Immature natural killer cell (primary cell): ENCODE measurements around the gene PRR30. TPM values are rescaled to one million over a fixed set of nuclear protein-coding genes. Genes with fewer than 3 reads are reported as not detected.
"Not testable (repeated sequence)": the region's sequence is repeated elsewhere in the genome, so short reads cannot be mapped to it uniquely, and the experiment has no call there.

Experiments used
- DNase-seq, 3 donors: peaks; one replicate each; pipeline ENCODE4 v3.0.0; 2022; ENCODE audit warnings: mixed read lengths in 1 of 3
- H3K27ac Mint-ChIP-seq, 6 donors: one replicate each; pipeline ENCODE4 v1.8.0; 2020; ENCODE audit warnings: mixed read lengths in 6 of 6, mild to moderate bottlenecking in 5 of 6, inconsistent platforms in 4 of 6, moderate library complexity in 3 of 6
- H3K27me3 Mint-ChIP-seq, 3 donors: one replicate each; pipeline ENCODE4 v1.8.0; 2020 to 2021; ENCODE audit warnings: low read depth in 3 of 3, mild to moderate bottlenecking in 3 of 3, mixed read lengths in 3 of 3, moderate library complexity in 3 of 3, inconsistent platforms in 1 of 3
- H3K36me3 Mint-ChIP-seq, 3 donors: one replicate each; pipeline ENCODE4 v1.8.0; 2020; ENCODE audit warnings: mixed read lengths in 3 of 3, inconsistent platforms in 2 of 3, mild to moderate bottlenecking in 2 of 3
- H3K4me1 Mint-ChIP-seq, 2 donors: one replicate each; pipeline ENCODE4 v1.8.0; 2020; ENCODE audit warnings: inconsistent platforms in 2 of 2, mild to moderate bottlenecking in 2 of 2, mixed read lengths in 2 of 2, moderate library complexity in 1 of 2
- H3K4me3 Mint-ChIP-seq, 5 donors: one replicate each; pipeline ENCODE4 v1.8.0; 2020; ENCODE audit warnings: mild to moderate bottlenecking in 5 of 5, mixed read lengths in 5 of 5, inconsistent platforms in 3 of 5, moderate library complexity in 3 of 5
- H3K9me3 Mint-ChIP-seq, 6 donors: one replicate each; pipeline ENCODE4 v1.8.0; 2020; ENCODE audit warnings: mild to moderate bottlenecking in 6 of 6, mixed read lengths in 6 of 6, inconsistent platforms in 4 of 6, moderate library complexity in 3 of 6
- polyA plus RNA-seq, 3 donors: library from polyadenylated mRNA; unstranded; fragments of 300-500 nt; fragmentation: Illumina TruSeq; gene quantifications; one replicate each; pipeline ENCODE4 v1.2.3, GENCODE V29; 2021

PRR30 gene
- polyA plus RNA-seq, 3 donors from 2014 or later = not detected

GRCh38 chr2:27130396-27130795 is 8.8 kb downstream of the PRR30 start:
- Mint-ChIP-seq H3K4me3 (no peak overlapping the region), H3K9me3 (no peaks in the 10 kb centered on the region), H3K27me3 (peaks cover 5 to 10% (median 10%) of the 10 kb centered on the region in 3 donors), H3K36me3 (peaks cover 0 to 15% (median 0%) of the 10 kb centered on the region in 3 donors), H3K4me1 (peaks cover 16 to 31% of the 10 kb centered on the region in 2 donors), H3K27ac (peak overlapping the region in 1 of 6 donors; percentile 51)
- no peak for DNase-seq

GRCh38 chr2:27128668-27129571 is 10.3 kb downstream of the PRR30 start:
- no peak for DNase-seq
- peaks cover 0 to 15% (median 0%) of the 10 kb centered on the region in 3 donors for H3K36me3 Mint-ChIP-seq
- peaks cover 15 to 26% of the 10 kb centered on the region in 2 donors for H3K4me1 Mint-ChIP-seq
- no peak overlapping the region for H3K4me3 Mint-ChIP-seq
- peak overlapping the region in 5 of 6 donors; percentile 43 to 67 (median 52) for H3K27ac Mint-ChIP-seq
- peaks cover 1 to 9% (median 6%) of the 10 kb centered on the region in 3 donors for H3K27me3 Mint-ChIP-seq
- H3K9me3 Mint-ChIP-seq = no peaks in the 10 kb centered on the region

- Mint-ChIP-seq H3K4me3 (no peak overlapping the region), H3K9me3 (no peaks in the 10 kb centered on the region), H3K27ac (no peak overlapping the region), H3K36me3 (peaks cover 0 to 15% (median 0%) of the 10 kb centered on the region in 3 donors), H3K27me3 (peaks cover 1 to 5% (median 3%) of the 10 kb centered on the region in 3 donors), H3K4me1 (peaks cover 11 to 23% of the 10 kb centered on the region in 2 donors)
- no peak for DNase-seq
Observed at GRCh38 chr2:27127883-27128667, 11.1 kb downstream of the PRR30 start.

DNA sequence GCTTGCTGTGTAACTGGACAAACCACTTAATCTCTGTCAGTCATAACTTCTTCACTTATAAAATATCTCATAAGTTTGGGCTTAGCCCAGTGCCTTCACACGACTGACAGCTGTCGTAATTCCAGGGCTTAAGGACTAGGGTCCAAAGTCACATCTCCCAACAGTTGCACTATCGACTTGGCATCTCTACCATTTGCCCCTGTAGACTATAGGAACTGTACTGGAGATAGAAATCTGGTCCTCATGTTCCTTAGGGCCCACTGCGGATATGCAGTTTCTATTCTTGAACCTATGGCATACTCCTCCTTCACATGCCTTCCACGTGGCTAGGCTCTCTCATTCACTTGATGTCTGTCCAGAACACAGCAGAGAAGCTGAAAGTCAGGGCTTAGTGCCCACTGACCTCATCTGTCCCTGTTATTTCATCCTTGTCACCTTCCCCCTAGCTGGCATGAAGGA is 12.9 kb downstream of the PRR30 start:
- peak overlapping the region in 4 of 6 donors; percentile 0 to 66 (median 25) for H3K27ac Mint-ChIP-seq
- H3K4me1 Mint-ChIP-seq = peaks cover 17% of the 10 kb centered on the region in 2 donors
- H3K4me3 Mint-ChIP-seq = no peak overlapping the region
- no peaks in the 10 kb centered on the region for H3K9me3 Mint-ChIP-seq
- DNase-seq = no peak
- H3K27me3 Mint-ChIP-seq = peaks cover 3 to 6% (median 3%) of the 10 kb centered on the region in 3 donors
- H3K36me3 Mint-ChIP-seq = peaks cover 0 to 15% (median 0%) of the 10 kb centered on the region in 3 donors

DNA sequence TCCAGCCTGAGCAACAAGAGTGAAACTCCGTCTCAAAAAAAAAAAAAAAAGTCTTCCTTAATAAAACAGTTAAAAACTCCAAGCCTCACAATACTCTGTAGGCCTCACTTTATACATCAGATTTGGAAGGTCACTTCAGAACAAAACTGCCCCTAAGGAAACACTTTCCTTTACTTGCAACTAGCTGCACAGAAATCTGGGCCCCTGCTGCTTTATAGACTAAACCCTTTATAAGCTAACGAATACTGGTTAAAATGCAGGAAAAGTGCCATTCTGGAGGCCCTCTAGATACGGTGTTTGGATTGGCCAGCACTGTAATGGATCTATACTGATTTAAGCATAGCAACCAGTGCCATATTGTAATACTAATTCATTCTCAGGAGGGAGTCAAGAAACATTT is 14.1 kb downstream of the PRR30 start:
- Mint-ChIP-seq H3K27ac (peak overlapping the region in 3 of 6 donors; percentile 23 to 91 (median 34)), H3K27me3 (peaks cover 3 to 7% (median 6%) of the 10 kb centered on the region in 3 donors), H3K4me1 (peaks cover 16 to 19% of the 10 kb centered on the region in 2 donors), H3K36me3 (peaks cover 0 to 5% (median under 1%) of the 10 kb centered on the region in 3 donors), H3K9me3 (no peaks in the 10 kb centered on the region), H3K4me3 (peak overlapping the region in 2 of 5 donors; percentile 52 to 65)
- DNase-seq = no peak

DNA sequence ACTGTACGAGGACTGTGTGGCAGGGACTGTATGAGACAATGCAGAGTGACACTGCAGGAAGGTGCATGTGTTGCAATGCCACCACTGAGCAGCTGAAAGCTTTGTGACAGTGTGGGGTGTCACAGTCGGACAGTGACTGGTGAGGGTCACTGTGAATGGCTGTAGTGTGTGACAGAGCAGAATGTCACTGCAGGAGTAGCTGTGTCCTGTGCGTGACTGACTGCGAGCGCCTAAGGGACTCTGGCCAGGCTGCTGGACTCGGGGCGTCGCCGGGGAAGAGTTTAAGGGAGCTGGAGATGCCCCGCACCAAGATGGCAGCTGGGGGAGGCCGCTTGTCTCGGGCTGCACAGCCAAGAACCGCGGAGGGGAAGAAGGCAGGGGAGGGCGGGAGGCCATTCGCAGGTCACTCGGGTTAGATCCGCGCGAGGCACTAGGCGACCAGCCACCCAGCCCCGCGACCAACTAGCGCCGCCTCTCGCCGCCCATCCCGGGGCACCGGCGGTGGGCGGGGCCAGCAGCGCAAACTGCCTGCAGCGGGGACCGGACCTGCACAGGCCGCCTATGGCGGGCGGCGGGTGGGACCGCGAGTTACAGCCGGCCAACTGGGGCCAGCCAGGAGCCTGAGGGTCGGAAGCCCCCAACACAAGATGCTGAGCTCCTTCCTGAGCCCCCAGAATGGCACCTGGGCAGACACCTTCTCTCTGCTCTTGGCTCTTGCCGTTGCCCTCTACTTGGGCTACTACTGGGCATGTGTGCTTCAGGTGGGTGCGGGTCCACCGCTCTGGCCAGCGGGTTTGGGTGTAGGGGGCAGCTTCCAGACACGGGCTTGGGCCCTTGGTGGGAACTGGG is 15.7 kb downstream of the PRR30 start, which contains the start of gene ABHD1:
Gene ABHD1, plus strand, starts transcription at position 514 of the 849 bp plus-strand sequence. Its CDS starts 134 bp downstream, at position 648.
- peak within 1 kb of the TSS; percentile 81 to 94 (median 90) for H3K27ac Mint-ChIP-seq
- H3K36me3 Mint-ChIP-seq = peaks cover 0 to 3% (median 0%) of the 10 kb centered on the region in 3 donors
- peak; percentile 72 to 77 (median 74) for DNase-seq
- peaks cover 7 to 11% (median 10%) of the 10 kb centered on the region in 3 donors for H3K27me3 Mint-ChIP-seq
- peak within 1 kb of the TSS; percentile 88 to 95 (median 93) for H3K4me3 Mint-ChIP-seq
- peaks cover 21 to 22% of the 10 kb centered on the region in 2 donors for H3K4me1 Mint-ChIP-seq
- H3K9me3 Mint-ChIP-seq = no peaks in the 10 kb centered on the region

- Mint-ChIP-seq H3K9me3 (no peaks in the 10 kb centered on the region), H3K27me3 (peaks cover 7 to 15% (median 12%) of the 10 kb centered on the region in 3 donors), H3K27ac (peak overlapping the region; percentile 81 to 92 (median 90)), H3K4me1 (peaks cover 21 to 22% of the 10 kb centered on the region in 2 donors), H3K4me3 (peak overlapping the region; percentile 88 to 95 (median 93)), H3K36me3 (peaks cover 0 to 3% (median 0%) of the 10 kb centered on the region in 3 donors)
- DNase-seq = no peak
Observed at GRCh38 chr2:27122791-27123190, 16.4 kb downstream of the PRR30 start.

- H3K4me1 Mint-ChIP-seq = peaks cover 21 to 22% of the 10 kb centered on the region in 2 donors
- no peaks in the 10 kb centered on the region for H3K9me3 Mint-ChIP-seq
- no peak for DNase-seq
- peaks cover 7 to 21% (median 12%) of the 10 kb centered on the region in 3 donors for H3K27me3 Mint-ChIP-seq
- H3K36me3 Mint-ChIP-seq = peaks cover 0 to 3% (median 0%) of the 10 kb centered on the region in 3 donors
- H3K4me3 Mint-ChIP-seq = peak overlapping the region in 4 of 5 donors; percentile 29 to 95 (median 90)
- peak overlapping the region in 2 of 6 donors; percentile 14 to 32 for H3K27ac Mint-ChIP-seq
Observed at GRCh38 chr2:27121906-27122305, 17.3 kb downstream of the PRR30 start.

GRCh38 chr2:27119330-27119670 is 19.9 kb downstream of the PRR30 start:
- Mint-ChIP-seq H3K27me3 (peaks cover 5 to 21% (median 14%) of the 10 kb centered on the region in 3 donors), H3K4me3 (peak overlapping the region; percentile 38 to 79 (median 66)), H3K4me1 (peaks cover 21 to 22% of the 10 kb centered on the region in 2 donors)
- H3K36me3 Mint-ChIP-seq, H3K9me3 Mint-ChIP-seq, DNase-seq, H3K27ac Mint-ChIP-seq: not testable (repeated sequence)

DNA sequence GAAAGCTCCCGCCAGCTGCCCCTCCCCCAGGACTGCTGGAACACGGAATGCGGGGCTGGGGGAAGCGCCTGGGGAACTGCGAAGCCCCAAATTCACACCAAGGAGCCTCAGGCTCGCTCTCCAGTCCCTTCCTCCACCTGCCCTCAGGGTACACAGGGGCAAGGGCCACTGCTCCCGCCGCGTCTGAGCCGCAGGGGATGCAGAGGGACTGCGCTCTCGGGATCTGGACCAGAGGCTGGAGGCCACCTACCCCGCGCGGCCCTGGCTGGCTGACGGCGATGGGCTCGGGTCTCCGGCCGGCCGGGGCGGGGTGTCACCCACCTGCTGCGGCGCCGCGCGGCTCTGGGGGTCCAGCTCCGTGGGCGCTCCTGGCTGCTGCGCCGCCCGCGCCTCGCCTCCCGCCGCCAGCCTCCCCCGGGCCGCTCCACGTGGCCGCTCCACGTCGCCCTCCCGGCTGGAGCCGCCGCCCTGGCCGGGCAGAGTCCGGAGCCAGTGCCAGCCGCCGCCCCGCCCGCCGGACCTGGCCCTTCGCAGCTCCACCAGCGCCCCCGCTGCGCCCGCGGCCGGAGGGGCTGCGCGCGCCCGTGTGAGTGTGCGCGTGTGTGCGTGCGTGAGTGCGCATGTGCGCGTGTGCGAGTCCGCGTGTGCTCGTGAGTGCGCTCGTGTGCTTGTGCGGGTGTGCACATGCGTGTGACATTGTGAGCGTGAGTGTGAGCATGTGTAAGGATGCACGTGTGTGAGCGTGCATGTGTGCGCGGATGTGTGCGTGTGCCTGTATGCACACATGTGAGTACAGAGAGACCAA is 20.5 kb downstream of the PRR30 start, which contains the start of gene CGREF1:
Gene CGREF1, minus strand, starts transcription at position 604 of the 805 bp plus-strand sequence. CDS start 14,762 bp downstream, outside the sequence.
- peaks cover 17 to 22% of the 10 kb centered on the region in 2 donors for H3K4me1 Mint-ChIP-seq
- H3K36me3 Mint-ChIP-seq = peaks cover 0 to 3% (median 0%) of the 10 kb centered on the region in 3 donors
- H3K9me3 Mint-ChIP-seq = no peaks in the 10 kb centered on the region
- H3K4me3 Mint-ChIP-seq = peak within 1 kb of the TSS; percentile 46 to 79 (median 66)
- DNase-seq = no peak
- peaks cover 5 to 19% (median 10%) of the 10 kb centered on the region in 3 donors for H3K27me3 Mint-ChIP-seq
- no peak within 1 kb of the TSS for H3K27ac Mint-ChIP-seq

DNA sequence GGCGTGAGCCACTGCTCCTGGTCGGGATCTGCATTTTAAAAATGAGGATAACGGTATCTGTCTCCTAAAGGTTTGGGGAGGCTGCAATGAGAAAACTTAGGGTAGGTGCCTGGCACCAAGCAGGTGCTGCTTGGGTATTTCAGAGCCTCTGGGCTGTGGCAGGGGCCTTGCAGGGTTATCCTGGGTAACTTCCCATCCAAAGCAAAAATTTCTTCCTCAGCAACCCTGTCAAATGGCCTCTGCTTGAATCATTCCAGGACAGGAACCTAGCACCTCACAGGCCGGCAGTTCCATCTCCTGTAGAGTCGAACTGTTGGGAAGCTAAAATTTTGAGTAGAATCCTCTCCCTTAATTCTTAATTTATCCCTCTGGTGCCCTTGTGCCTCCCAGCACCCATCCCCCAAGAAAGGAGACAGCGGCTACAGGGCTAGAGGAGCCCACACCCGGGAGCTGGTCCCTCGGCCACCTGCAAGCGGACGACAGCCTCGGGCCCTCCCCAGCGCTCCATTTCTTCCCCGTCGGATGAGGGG is 21.1 kb downstream of the PRR30 start:
- Mint-ChIP-seq H3K4me3 (no peak overlapping the region), H3K27me3 (peaks cover 5 to 18% (median 9%) of the 10 kb centered on the region in 3 donors), H3K36me3 (peaks cover 0 to 3% (median 0%) of the 10 kb centered on the region in 3 donors), H3K9me3 (no peaks in the 10 kb centered on the region), H3K27ac (no peak overlapping the region), H3K4me1 (peaks cover 13 to 18% of the 10 kb centered on the region in 2 donors)
- DNase-seq = no peak
